Globus pallidus (tissue), 1 donor: Measurements from ENCODE around the gene TTC28.

Source experiments
- DNase-seq: peaks from one replicate; pipeline ENCODE4 v3.0.0-alpha.2; 2015; ENCODE audit warnings: low spot score

Gene TTC28

GRCh38 chr22:28051091-28051786 is 628.4 kb downstream of the TTC28 start:
- no peak for DNase-seq

GRCh38 chr22:28048529-28048928 is 631.1 kb downstream of the TTC28 start:
- no peak for DNase-seq

GRCh38 chr22:28047740-28048139 is 631.9 kb downstream of the TTC28 start:
- DNase-seq, result no peak

GRCh38 chr22:28046100-28046499 is 633.5 kb downstream of the TTC28 start:
- no peak for DNase-seq

GRCh38 chr22:28044546-28045173 is 635.0 kb downstream of the TTC28 start:
- DNase-seq, result no peak

GRCh38 chr22:28043266-28043665 is 636.4 kb downstream of the TTC28 start:
- no peak for DNase-seq

GRCh38 chr22:28034760-28035401 is 644.8 kb downstream of the TTC28 start:
- peak; percentile 22 for DNase-seq

- DNase-seq, result no peak
These were observed 645.4 kb downstream of the TTC28 start for GRCh38 chr22:28034145-28034759.

GRCh38 chr22:28032861-28033260 is 646.8 kb downstream of the TTC28 start:
- no peak for DNase-seq

GRCh38 chr22:28031383-28031922 is 648.2 kb downstream of the TTC28 start:
- DNase-seq, result no peak

GRCh38 chr22:28030473-28030872 is 649.2 kb downstream of the TTC28 start:
- DNase-seq, result no peak

GRCh38 chr22:28029956-28030355 is 649.7 kb downstream of the TTC28 start:
- DNase-seq, result no peak

GRCh38 chr22:28029201-28029948 is 650.3 kb downstream of the TTC28 start:
- DNase-seq, result no peak

- DNase-seq, result no peak
These were observed 651.9 kb downstream of the TTC28 start for GRCh38 chr22:28027453-28028448.

- no peak for DNase-seq
These were observed 653.6 kb downstream of the TTC28 start for GRCh38 chr22:28025866-28026575.

- no peak for DNase-seq
These were observed 654.3 kb downstream of the TTC28 start for GRCh38 chr22:28025333-28025732.

- no peak for DNase-seq
These were observed 655.2 kb downstream of the TTC28 start for GRCh38 chr22:28024422-28024888.

- DNase-seq, result no peak
These were observed 655.9 kb downstream of the TTC28 start for GRCh38 chr22:28023774-28024173.

- no peak for DNase-seq
These were observed 656.6 kb downstream of the TTC28 start for GRCh38 chr22:28023036-28023435.
